HG03442 (cell line): ENCODE data around the gene TP53I11.

ENCODE experiments used
- ATAC-seq: cut with Tn5 transposase; IDR thresholded peaks from one replicate; pipeline ENCODE4 v1.9.1; 2021; ENCODE audit warnings: mild to moderate bottlenecking, moderate library complexity; ENCODE audit not compliant: unreplicated experiment

Gene TP53I11

GRCh38 chr11:44957776-44958564 is 7.3 kb upstream of the TP53I11 start:
- no peak for ATAC-seq

- no peak for ATAC-seq
Measured at GRCh38 chr11:44957040-44957515, 6.4 kb upstream of the TP53I11 start.

DNA sequence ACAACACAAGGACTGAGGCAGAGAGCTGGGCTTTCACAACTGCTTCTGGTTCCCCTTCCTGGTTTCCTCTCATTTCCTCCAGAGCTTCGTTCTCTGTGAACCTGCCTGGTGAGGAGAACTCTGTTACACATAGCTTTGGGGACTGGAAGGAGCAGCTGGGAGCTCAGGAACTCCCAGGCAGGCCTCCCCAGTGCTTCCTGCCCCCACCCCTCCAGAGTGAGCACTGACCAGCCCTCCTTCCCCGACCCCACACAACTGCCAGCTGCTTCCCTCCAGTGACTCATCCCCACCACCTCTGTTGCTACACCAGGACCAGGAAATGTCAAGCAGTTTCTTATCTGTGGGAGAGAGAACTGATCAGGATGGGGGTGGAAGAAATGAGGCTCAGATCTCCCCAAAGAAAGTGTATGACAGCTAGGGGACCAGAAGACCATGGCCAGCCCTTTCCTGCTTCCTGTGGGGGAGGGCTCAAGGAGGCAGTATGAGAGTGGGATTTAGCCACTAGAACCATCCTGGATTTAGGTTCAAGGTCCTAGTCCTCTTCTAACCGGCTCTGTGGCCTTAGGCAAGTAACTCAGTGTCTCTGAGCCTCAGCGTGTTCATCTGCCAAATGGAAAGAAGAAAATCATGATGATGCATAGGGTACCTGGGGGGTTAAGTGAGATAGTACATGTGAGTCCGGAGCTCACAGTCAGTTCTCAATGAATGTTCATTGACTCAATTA is 4.5 kb upstream of the TP53I11 start:
- ATAC-seq: no peak

GRCh38 chr11:44954051-44954906 is 3.6 kb upstream of the TP53I11 start:
- no peak for ATAC-seq

- no peak for ATAC-seq
Measured at GRCh38 chr11:44952500-44953260, 2.0 kb upstream of the TP53I11 start.

DNA sequence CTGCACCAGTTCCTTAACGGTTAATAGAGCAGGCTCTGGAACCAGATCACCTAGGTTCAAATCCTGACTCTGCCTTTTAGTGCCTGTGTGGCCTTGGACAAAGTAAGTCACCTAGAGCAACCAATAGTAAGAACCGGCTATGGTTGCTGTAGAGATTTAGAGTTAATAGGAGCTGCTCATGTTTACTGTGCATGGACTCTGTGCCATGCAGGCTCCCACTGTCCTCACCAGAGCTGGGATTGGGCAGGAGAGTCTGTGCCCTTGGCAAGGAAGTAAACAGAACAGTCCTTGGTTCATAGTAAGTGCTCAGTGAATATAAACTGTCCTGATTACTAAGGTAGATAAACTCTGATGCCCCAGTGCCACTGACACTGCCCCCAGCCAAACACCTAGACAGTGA is 1.4 kb upstream of the TP53I11 start:
- no peak for ATAC-seq

DNA sequence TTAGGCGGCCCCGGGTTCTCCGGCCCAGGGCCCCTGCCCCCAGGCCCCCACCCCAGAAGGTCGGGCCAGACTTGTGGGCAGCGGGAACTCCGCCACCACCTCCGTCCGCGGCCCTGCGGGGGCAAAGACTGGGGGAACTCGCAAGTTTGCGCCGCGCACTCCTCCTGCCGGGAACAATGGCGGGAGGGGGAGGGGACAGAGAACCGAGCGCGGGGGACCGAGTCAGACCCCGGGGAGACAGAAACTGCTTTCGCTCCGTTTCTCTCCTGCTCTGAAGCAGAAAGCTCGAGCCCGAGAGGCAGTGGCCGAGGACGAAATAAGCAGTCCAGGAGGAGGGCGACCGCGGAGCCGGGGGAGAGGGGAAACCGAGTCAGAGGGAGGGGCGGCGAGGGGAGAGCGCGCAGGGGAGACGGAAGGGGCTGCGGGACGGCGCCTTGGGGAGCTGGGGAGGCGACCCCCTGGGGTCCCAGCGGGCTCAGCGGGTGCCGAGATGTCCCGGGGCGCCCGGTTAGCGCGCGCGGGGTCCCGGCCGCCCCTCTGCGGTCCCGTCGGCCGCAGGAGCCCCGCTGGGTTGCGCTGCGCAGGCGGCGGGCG is 555 bp downstream of the TP53I11 start:
- ATAC-seq: no peak

DNA sequence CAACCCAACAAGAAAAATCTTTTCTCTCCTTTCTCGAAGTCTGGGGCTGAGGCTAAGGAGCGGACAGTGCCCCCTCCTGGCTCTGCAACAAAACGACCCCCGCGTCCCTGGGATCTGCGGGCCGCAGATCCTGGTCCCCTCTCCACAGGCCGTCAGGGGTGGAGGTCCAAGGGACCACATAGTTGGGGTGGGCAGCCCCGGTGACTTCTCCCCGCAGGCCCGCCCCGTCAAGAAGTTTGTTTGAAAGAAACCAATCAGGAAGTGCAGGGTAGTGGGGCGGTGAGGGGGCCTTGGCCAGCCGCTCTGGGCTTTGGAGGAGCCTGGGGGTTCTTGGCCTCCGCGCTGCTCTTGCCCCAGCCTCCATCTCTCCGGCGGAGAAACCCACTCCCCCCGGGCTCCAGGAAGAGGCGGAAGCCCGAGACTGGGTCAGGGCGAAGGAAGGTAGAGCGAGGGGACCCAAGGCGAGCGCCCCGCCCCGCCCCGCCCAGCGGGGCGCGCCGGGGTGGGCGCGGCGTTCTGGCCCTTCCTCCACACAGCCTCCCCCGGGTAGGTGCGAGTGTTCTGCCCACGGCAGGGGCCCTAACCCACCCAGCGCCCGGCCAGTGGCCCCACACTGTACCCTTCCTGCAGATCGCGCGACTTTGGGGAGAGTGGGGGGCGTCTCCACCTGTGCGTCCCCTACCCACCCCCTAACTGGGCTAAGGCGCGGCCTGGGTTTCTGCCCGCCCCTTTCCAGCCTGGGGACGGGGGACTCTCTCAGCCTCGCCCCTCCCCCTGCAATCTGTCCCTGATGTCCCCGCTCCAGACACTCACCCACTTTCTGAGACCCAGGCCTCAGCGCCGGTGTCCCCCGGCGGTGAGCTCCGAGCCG is 1.3 kb downstream of the TP53I11 start:
- no peak for ATAC-seq

- ATAC-seq: no peak
Measured at GRCh38 chr11:44948155-44948554, 2.5 kb downstream of the TP53I11 start.

DNA sequence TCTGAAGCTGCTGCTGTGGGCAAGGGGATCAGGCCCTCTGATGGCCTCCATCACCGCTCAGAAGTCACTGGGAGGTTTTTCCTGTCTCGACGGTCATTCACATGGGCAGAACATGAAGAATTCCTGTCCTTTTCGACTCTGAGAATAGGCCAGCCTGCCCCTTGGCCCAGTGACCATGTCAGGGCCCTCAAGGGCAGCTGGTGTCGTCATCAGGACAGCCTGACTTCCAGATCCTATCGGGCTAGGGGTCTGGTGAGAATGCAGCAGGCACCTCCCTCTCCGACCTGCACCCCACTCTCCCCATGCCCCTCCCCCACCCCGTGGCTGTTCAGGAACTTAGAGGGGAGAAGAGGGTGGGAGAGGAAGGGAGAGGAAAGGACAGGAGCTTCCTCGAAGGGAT is 3.6 kb downstream of the TP53I11 start:
- ATAC-seq: no peak

GRCh38 chr11:44946263-44946662 is 4.4 kb downstream of the TP53I11 start:
- no peak for ATAC-seq

GRCh38 chr11:44945666-44946065 is 5.0 kb downstream of the TP53I11 start:
- ATAC-seq: no peak

GRCh38 chr11:44944853-44945235 is 5.8 kb downstream of the TP53I11 start:
- no peak for ATAC-seq

DNA sequence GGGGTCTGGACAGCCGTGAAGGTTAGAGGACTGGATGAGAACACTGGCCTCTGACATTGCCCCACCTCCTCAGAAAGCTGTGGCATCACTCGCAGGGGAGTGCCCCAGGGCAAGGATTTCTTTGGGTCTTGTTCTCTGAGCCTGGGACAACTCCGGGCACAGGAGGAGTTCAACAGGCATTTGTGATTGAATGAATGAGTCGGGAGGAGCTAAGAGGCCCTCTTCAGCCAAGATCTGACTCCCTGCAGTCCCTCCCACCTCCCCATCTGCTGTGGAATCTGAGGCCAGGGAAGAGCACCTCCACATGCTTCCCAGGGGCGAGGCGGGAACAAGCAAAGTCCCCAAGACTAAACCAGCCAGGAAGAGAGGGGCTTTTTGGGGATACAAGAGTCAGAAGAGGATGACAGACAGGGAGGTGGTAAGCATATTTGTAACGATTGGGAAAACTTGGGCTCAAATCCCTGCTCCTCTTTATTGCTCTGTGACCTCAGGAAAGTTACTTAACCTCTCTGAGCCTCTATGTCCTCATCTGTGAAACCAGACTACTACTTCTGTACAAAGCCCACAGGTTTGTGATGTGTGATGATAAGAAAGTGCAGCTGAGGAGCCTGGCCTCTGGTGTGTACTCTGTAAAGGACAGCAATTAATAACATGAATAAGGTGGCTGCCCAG is 6.4 kb downstream of the TP53I11 start:
- no peak for ATAC-seq

- ATAC-seq: no peak
Measured at GRCh38 chr11:44943696-44944095, 7.0 kb downstream of the TP53I11 start.

- no peak for ATAC-seq
Measured at GRCh38 chr11:44943118-44943517, 7.6 kb downstream of the TP53I11 start.

DNA sequence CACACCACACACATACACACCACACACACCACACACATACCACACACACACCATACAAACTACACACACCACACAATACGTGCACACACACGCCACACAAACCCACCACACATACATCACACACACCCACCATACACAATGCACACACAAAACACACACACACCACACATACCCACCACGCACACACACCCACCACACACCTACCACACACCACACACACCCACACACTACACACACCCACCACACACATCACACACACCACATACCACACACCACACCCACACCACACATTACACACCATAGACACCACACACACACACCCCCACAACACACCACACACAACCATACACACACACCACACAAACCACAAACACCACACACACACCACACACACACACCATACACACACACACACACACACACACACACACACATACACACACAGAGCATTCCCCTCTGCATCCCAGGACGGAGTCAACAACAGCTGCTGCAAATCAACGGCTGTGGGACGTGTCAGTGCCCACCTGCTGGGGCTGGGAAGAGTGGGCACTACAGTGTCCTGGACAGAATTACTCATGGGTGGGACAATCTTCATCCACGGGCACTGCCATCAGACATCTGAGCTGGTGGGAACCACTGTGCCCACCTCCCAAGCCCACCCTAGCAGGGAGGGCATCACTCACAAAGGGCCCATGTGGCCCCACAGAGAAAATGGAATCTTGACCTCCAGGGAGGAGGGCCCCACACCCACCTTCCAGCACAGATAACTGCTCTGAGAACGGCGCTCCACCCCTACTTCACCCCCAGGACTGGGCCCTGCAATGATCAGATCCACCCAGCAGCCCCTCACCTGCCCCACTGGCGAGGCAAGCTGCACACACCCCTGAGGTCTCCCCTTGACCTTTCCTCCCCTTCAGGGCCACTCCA is 8.4 kb downstream of the TP53I11 start:
- no peak for ATAC-seq
